ENCODE results near the gene COL6A1. TPM values are rescaled to one million over a fixed set of nuclear protein-coding genes. Genes with fewer than 3 reads are reported as not detected.

The COL6A1 gene
- total RNA-seq, 1 experiment from 2014 or later: 193 TPM

DNA sequence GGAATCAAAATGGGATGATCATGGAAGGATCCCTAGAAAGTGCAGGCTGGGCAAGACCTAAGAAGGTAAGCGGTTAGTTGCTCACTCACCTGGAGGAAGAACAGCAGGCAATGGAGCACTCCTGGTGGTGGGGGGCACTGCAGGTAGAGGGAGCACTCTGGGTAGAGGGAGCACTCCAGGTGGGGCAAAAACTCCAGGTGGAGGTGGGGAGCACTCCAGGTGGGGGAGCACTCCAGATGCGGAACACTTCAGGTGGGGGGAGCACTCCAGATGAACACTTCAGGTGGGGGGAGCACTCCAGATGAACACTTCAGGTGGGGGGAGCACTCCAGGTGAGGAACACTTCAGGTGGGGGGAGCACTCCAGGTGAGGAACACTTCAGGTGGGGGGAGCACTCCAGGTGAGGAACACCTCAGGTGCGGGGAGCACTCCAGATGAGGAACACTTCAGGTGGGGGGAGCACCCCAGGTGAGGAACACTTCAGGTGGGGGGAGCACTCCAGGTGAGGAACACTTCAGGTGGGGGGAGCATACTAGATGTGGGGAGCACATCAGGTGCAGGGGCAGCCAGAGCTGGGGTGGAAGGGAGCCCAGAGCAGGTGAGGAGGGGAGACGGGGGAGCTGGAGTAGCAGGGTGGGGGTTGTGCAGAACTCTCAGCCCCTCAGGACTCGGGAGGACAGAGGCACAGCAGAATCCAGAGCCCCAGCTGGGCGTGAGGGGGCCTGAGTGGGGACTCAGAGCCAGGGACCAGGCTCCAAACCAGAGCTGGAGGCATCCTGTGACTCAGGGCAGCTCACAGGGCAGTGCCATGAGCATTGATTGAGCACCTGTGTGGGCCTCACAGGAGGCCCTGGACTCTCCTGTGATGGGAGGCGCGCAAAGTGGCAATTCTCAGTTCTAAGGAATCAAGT is 37.7 kb upstream of the COL6A1 start:
- Mint-ChIP-seq H3K27me3 (ENCODE audit: low read depth) (peaks cover 26% of the 10 kb centered on the region), H3K4me1 (peaks cover 6 to 8% of the 10 kb centered on the region in 2 experiments; a peak in 3 of 4 replicates), H3K4me3 (no peak overlapping the region), H3K9me3 (no peaks in the 10 kb centered on the region; a peak in 1 of 5 replicates), H3K36me3 (ENCODE audit: insufficient read depth in 1 of 3, low read depth in 3 of 3) (no peaks in the 10 kb centered on the region), H3K27ac (no peak overlapping the region)
- no peak overlapping the region for H4K8ac ChIP-seq (replicated peaks; ENCODE audit: insufficient read length, low read depth, low read length)
- H3K23me2 ChIP-seq (ENCODE audit: insufficient read length, low read depth, low read length, poor library complexity, severe bottlenecking): no peaks in the 10 kb centered on the region
- H3K18ac ChIP-seq (ENCODE audit: insufficient read length, low read depth, low read length): no peak overlapping the region
- H3K79me2 ChIP-seq (ENCODE audit: insufficient read depth, low read length): no peaks in the 10 kb centered on the region
- no peak for DNase-seq
- H3K56ac ChIP-seq (ENCODE audit: insufficient read length, low read depth, low read length): no peak overlapping the region
- no peaks in the 10 kb centered on the region for H3K9me3 ChIP-seq (ENCODE audit: control insufficient read depth, low read depth, low read length)
- no peak overlapping the region for H4K91ac ChIP-seq (ENCODE audit: insufficient read length, low read depth, low read length)
- H3K4me2 ChIP-seq (ENCODE audit: insufficient read depth, insufficient read length, low read length): no peak overlapping the region
- no peak overlapping the region for H3T11ph ChIP-seq (ENCODE audit: low read length)
- H4K5ac ChIP-seq (ENCODE audit: insufficient read length, low read depth, low read length): no peak overlapping the region
- H2BK5ac ChIP-seq (ENCODE audit: insufficient read length, low read length): no peak overlapping the region
- H2AK5ac ChIP-seq (ENCODE audit: insufficient read length, low read length): no peak overlapping the region
- no peak overlapping the region for H3K4ac ChIP-seq (ENCODE audit: low read depth, low read length)
- H3K23ac ChIP-seq (ENCODE audit: insufficient read length, low read depth, low read length): no peak overlapping the region
- TF ChIP-seq, protein P1, sequence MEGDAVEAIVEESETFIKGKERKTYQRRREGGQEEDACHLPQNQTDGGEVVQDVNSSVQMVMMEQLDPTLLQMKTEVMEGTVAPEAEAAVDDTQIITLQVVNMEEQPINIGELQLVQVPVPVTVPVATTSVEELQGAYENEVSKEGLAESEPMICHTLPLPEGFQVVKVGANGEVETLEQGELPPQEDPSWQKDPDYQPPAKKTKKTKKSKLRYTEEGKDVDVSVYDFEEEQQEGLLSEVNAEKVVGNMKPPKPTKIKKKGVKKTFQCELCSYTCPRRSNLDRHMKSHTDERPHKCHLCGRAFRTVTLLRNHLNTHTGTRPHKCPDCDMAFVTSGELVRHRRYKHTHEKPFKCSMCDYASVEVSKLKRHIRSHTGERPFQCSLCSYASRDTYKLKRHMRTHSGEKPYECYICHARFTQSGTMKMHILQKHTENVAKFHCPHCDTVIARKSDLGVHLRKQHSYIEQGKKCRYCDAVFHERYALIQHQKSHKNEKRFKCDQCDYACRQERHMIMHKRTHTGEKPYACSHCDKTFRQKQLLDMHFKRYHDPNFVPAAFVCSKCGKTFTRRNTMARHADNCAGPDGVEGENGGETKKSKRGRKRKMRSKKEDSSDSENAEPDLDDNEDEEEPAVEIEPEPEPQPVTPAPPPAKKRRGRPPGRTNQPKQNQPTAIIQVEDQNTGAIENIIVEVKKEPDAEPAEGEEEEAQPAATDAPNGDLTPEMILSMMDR (conservative IDR thresholded peaks at IDR 0.05): no peak
- no peak overlapping the region for H2BK12ac ChIP-seq (ENCODE audit: insufficient read length, low read depth, low read length)
- no peaks in the 10 kb centered on the region for H3K79me1 ChIP-seq (ENCODE audit: insufficient read depth, low read depth, low read length, poor library complexity, severe bottlenecking)
- H3K27ac ChIP-seq (ENCODE audit: insufficient read length, low read depth, low read length): no peak overlapping the region
- H3K27me3 ChIP-seq (ENCODE audit: insufficient read depth, low read length): no peaks in the 10 kb centered on the region
- no peak overlapping the region for H2BK15ac ChIP-seq (ENCODE audit: low read depth, low read length)
- no peaks in the 10 kb centered on the region for H4K20me1 ChIP-seq (ENCODE audit: control insufficient read depth, insufficient read depth, insufficient read length)
- no peak overlapping the region for H3K14ac ChIP-seq (ENCODE audit: insufficient read depth, low read length)
- H3K9ac ChIP-seq (ENCODE audit: extremely low read depth, insufficient read length, low read length): no peak overlapping the region
- no CpG with 5 or more reads among the region's 8 CpGs for WGBS (ENCODE audit: extremely low coverage, insufficient read length, low lambda C conversion rate)
- H2AFZ ChIP-seq (ENCODE audit: low read length): no peak overlapping the region
- no peaks in the 10 kb centered on the region for H3K4me1 ChIP-seq (ENCODE audit: insufficient read depth, low read length)
- H2BK120ac ChIP-seq (ENCODE audit: low read depth, low read length, poor library complexity, severe bottlenecking): no peak overlapping the region
- H2BK20ac ChIP-seq (ENCODE audit: low read depth, low read length, poor library complexity, severe bottlenecking): no peak overlapping the region
